Osteoblast (primary cell): ENCODE measurements around the gene TCF4. TPM values are rescaled to one million over a fixed set of nuclear protein-coding genes. Genes with fewer than 3 reads are reported as not detected.
A peak's percentile ranks its signal among the peaks of the same experiment; 100 is the strongest.

ENCODE experiments used
- DNase-seq: peaks from one replicate; pipeline ENCODE4 v3.0.0; 2011; ENCODE audit warnings: low spot score, mixed read lengths; ENCODE audit not compliant: insufficient read length; ENCODE audit errors: missing footprints
- H2AFZ ChIP-seq: 2 replicates; pipeline ENCODE4 v1.6.0; 2011; ENCODE audit warnings: mild to moderate bottlenecking, low read length
- H3K27ac ChIP-seq: 2 replicates; pipeline ENCODE4 v1.5.1; 2011; ENCODE audit warnings: mild to moderate bottlenecking, low read depth, low read length, moderate library complexity
- H3K27me3 ChIP-seq: 2 replicates; pipeline ENCODE4 v1.6.0; 2012; ENCODE audit warnings: mild to moderate bottlenecking, control low read depth, inconsistent platforms, low read length, moderate library complexity; ENCODE audit not compliant: insufficient read depth
- H3K36me3 ChIP-seq: 2 replicates; pipeline ENCODE4 v1.5.1; 2011; ENCODE audit warnings: mild to moderate bottlenecking, low read length, control low read depth, moderate library complexity; ENCODE audit not compliant: insufficient read depth
- H3K4me1 ChIP-seq: 2 replicates; pipeline ENCODE4 v1.5.1; 2011; ENCODE audit warnings: mild to moderate bottlenecking, low read length, control low read depth, moderate library complexity; ENCODE audit not compliant: insufficient read depth
- H3K4me2 ChIP-seq: 2 replicates; pipeline ENCODE4 v1.6.0; 2011; ENCODE audit warnings: mild to moderate bottlenecking, low read length; ENCODE audit not compliant: insufficient read depth
- H3K4me3 ChIP-seq: fragments of 200-600 bp; sonication (generic); 3 replicates; pipeline ENCODE4 v1.5.1; 2012; ENCODE audit warnings: mild to moderate bottlenecking, low read length, inconsistent platforms; ENCODE audit not compliant: insufficient read depth
- H3K79me2 ChIP-seq: 2 replicates; pipeline ENCODE4 v1.6.0; 2012; ENCODE audit warnings: mild to moderate bottlenecking, low read length, control low read depth, inconsistent platforms; ENCODE audit not compliant: insufficient read depth
- H3K9me3 ChIP-seq: 2 replicates; pipeline ENCODE4 v1.5.1; 2011; ENCODE audit warnings: low read depth, low read length, control low read depth
- H4K20me1 ChIP-seq: 2 replicates; pipeline ENCODE4 v1.6.0; 2012; ENCODE audit warnings: mild to moderate bottlenecking, low read length, control low read depth; ENCODE audit not compliant: insufficient read depth
- total RNA-seq: library from RNA; depleted of rRNA; stranded (reverse); fragments of >200 nt; gene quantifications from 2 replicates; pipeline ENCODE4 v1.2.3, GENCODE V29; 2012
- TF ChIP-seq, protein P1 (sequence below): IDR thresholded peaks from 2 replicates; pipeline ENCODE4 v1.5.1; 2011; ENCODE audit warnings: mild to moderate bottlenecking, low read depth, low read length, moderate library complexity; ENCODE audit errors: extremely low read depth

The TCF4 gene
- total RNA-seq, 1 donor, result 87.2 TPM

GRCh38 chr18:55509631-55510324 lies 78.2 kb downstream of the TCF4 start:
- Histone ChIP-seq H3K4me1 (peaks cover 43% of the 10 kb centered on the region), H3K79me2 (peaks cover 40% of the 10 kb centered on the region), H3K27me3 (no peaks in the 10 kb centered on the region), H3K4me3 (peak overlapping the region; percentile 64), H3K4me2 (peak overlapping the region; percentile 85), H3K36me3 (no peaks in the 10 kb centered on the region), H2AFZ (peak overlapping the region; percentile 78), H3K9me3 (no peaks in the 10 kb centered on the region), H4K20me1 (no peaks in the 10 kb centered on the region), H3K27ac (peak overlapping the region; percentile 97)
- TF ChIP-seq, protein P1, sequence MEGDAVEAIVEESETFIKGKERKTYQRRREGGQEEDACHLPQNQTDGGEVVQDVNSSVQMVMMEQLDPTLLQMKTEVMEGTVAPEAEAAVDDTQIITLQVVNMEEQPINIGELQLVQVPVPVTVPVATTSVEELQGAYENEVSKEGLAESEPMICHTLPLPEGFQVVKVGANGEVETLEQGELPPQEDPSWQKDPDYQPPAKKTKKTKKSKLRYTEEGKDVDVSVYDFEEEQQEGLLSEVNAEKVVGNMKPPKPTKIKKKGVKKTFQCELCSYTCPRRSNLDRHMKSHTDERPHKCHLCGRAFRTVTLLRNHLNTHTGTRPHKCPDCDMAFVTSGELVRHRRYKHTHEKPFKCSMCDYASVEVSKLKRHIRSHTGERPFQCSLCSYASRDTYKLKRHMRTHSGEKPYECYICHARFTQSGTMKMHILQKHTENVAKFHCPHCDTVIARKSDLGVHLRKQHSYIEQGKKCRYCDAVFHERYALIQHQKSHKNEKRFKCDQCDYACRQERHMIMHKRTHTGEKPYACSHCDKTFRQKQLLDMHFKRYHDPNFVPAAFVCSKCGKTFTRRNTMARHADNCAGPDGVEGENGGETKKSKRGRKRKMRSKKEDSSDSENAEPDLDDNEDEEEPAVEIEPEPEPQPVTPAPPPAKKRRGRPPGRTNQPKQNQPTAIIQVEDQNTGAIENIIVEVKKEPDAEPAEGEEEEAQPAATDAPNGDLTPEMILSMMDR, result no peak
- DNase-seq, result peak; percentile 89

DNA sequence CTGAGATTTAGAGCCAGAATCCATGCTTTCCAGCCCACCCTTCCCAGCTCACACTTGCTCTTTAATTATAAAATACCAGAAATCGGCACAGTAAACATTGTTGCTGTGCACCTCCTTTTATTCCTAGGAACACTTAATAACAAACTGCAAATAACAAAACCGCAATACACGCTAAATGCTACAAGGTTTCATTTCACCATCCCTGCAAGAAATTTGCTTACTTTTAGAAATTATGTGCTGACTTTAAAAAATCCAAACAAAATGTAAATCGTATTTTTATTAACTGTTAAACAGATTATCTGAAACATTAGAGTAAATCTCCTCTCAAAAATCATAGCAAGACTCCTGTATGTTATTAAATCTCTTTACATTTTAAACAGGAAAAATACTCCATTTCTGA lies 79.3 kb downstream of the TCF4 start:
- Histone ChIP-seq H3K4me3 (no peak overlapping the region), H3K79me2 (peaks cover 48% of the 10 kb centered on the region), H3K36me3 (no peaks in the 10 kb centered on the region)

DNA sequence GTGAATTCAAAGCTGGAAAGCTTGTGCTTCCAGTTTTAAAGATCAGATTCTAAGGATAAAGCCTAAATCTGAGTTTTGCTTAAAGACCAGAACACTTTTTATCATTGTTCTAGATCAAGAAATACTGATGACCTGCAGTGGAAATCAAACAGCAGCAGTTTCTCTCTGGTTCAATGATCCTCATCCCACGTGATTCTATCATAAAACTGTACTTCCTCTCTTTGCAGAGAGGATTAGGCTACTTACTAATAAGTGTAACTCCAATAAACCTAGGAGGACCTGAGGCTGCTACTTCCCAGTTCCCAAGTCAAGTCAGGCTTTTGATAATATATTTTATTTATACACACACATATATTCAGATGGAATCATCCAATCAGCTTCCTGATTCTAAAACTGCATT lies 81.9 kb downstream of the TCF4 start:
- H3K79me2 ChIP-seq, result peaks cover 63% of the 10 kb centered on the region
- H3K27ac ChIP-seq, result no peak overlapping the region
- H4K20me1 ChIP-seq, result no peaks in the 10 kb centered on the region
- no peak overlapping the region for H3K4me3 ChIP-seq
- H3K4me2 ChIP-seq, result no peak overlapping the region
- TF ChIP-seq, protein P1, result no peak
- H3K27me3 ChIP-seq, result no peaks in the 10 kb centered on the region
- H2AFZ ChIP-seq, result no peak overlapping the region
- peaks cover 44% of the 10 kb centered on the region for H3K4me1 ChIP-seq
- no peaks in the 10 kb centered on the region for H3K36me3 ChIP-seq
- DNase-seq, result no peak
- no peaks in the 10 kb centered on the region for H3K9me3 ChIP-seq

More for the DNA sequence above, 79.3 kb downstream of the TCF4 start:
- Histone ChIP-seq H3K4me2 (peak overlapping the region; percentile 85), H3K27ac (peak overlapping the region; percentile 97), H3K9me3 (no peaks in the 10 kb centered on the region), H3K4me1 (peaks cover 42% of the 10 kb centered on the region), H3K27me3 (no peaks in the 10 kb centered on the region), H4K20me1 (no peaks in the 10 kb centered on the region), H2AFZ (no peak overlapping the region)
- DNase-seq, result no peak
- TF ChIP-seq, protein P1, result no peak

DNA sequence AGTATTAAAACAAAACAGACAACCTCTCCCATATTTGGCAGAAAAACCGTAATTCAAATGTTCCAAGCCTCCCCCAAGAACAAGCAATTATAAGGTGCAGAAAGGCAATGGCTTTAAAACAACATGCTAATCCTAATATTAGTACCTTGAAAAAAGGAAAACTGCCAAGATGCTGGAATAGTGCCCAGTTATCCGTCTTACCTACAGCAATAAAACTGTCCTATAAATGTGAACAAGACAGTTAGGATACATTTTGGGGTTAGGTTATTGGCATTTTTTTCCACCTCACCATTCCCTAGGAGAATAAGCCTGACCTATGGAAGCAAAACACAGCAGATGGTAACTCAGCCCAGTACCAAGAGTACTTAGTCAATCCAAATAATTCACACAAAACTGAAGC lies 83.2 kb downstream of the TCF4 start:
- H2AFZ ChIP-seq, result no peak overlapping the region
- peaks cover 63% of the 10 kb centered on the region for H3K79me2 ChIP-seq
- H3K4me2 ChIP-seq, result no peak overlapping the region
- H4K20me1 ChIP-seq, result no peaks in the 10 kb centered on the region
- no peak for DNase-seq
- no peaks in the 10 kb centered on the region for H3K27me3 ChIP-seq
- H3K4me3 ChIP-seq, result no peak overlapping the region
- H3K36me3 ChIP-seq, result no peaks in the 10 kb centered on the region
- H3K27ac ChIP-seq, result no peak overlapping the region
- no peaks in the 10 kb centered on the region for H3K9me3 ChIP-seq
- H3K4me1 ChIP-seq, result peaks cover 43% of the 10 kb centered on the region
- TF ChIP-seq, protein P1, result no peak
